ENCODE results near the gene SLC15A4.
"Not testable (repeated sequence)": the region's sequence is repeated elsewhere in the genome, so short reads cannot be mapped to it uniquely, and the experiment has no call there.

SLC15A4 gene

DNA sequence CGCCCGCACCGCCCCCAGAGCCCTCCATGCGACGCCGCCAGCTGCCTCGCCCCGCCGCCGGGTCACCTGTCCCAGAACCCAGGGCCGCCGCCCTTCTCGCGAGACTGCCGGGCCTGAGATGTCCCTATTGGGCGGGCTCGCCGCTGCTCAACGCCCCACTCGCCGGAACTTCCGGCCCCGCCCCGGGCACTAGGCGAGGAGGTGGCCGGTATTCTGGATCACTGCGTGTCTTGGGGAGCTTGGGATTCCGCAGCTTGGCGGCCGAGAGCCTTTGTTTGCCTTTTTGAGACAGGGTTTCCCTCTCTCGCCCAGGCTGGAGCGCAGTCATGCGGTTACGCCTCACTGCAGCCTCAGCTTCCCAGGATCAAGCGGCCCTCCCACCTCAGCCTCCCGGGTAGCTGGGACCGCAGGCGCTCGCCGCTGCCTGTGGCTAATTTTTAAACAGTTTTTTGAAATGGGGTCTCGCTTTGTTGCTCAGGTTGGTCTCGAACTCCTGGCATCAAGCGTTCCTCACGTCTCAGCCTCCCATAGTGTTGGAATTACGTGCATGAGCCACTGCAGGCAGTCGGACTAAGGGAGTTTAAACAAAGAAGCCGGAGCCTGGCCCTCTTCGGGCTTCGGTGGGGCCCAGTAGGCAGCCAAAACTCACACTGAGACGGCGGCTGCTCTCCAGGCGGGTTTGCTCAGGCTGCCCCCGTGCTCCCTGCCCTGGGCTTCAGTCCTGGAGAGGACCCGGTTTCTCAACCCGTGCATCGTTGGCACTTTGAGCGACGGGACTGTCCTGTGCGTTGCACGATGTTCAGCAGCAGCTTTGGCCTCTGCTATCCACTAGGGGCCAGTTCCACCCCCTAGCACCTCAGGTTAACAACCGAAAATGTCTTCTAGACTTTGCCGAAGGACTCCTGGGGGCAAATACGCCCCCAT is at the start of gene SLC15A4:
SLC15A4 (minus strand) TSS at position 43 of the 924 bp plus-strand sequence; CDS start at position 28, 15 bp downstream.
- peak; percentile 89 to 95 for DNase-seq

DNA sequence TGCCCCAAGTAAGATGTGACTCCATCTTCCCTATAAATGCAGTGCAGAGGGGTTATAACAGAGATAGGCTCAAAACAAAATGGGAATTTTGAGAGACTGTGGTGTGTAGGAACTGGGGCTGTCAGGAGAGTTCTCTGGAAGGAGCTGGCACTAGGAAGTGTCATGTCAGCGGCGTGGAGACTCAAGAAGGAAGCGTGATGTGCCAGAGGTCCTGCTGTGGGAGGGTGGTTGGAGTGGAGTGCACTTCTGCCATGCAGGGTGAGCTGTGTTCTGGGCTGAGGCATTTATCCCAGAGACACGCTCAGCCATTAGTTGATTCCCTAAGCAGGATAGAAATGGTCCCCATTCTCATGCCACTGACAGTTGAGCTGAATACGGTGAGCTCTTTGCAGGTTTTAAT is 48.5 kb upstream of the SLC15A4 start:
- DNase-seq, result no peak

DNA sequence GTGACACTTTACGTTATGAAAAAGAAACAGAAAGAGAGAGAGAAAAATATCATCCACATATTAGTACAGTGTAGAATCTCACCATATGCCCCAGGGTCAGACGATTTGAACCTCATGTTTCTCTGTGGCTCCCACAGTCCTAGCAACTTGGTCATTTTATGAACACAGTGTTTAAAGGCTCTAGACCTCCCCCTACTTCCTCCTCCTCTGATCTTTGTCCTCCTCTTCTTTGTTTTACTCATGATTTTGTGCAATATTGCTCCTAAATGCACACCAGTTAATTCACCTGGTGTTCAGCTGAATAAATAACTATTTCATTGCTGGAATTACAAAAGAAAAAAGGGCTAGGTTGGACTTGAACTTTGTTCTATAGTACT is 47.7 kb upstream of the SLC15A4 start:
- DNase-seq, result no peak

DNA sequence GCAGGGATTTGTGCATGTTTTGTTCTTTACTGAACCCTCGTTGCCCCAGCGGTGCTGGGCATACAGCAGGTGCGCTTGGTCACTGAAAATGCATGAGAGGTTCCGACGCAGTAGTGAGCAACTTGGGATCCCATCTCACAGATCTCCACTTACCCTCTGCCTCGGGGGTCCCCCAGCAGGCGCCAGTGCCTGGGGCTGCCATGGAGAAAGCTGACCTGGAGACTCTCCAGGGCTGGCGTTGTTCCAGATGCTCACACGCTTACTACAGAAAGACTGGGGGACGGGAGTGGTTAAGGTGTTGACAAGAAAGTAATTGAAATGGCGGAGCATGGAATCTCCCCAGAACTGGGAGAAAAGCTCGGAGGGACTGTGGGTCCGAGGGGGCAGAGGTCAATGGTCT is 43.7 kb upstream of the SLC15A4 start:
- no peak for DNase-seq

DNA sequence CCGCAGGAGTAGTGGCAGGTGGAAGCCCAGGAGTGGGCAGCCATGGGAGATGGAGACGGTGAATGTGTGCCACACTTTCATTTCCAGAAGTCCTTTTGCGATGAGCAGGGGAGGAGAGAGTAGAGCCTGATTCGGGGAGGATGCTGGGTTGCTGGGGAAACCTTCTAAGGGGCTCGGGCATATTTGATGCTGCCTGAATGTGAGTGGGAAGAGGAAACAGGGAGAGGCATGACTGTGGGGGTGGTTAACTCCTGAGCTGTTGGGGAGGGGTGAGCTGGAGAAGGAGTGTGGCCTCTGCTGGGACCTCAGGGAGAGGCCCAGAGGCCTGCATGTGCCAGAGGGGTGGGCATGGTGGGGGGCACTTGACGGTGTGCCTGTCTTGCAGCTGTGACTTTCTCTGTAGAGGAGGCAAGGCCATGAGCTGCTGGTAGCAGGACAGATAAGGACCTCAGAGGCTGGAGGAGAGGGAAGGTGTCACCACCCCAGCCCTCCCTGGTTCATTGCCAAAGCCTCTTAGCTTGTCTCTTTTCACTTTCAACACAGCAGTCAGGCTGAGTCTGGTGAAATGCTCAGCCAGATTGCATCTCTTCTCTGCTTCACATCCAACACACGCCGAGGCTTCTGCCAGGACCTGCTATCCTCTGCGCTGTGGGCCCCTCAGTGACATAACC is 40.9 kb upstream of the SLC15A4 start:
- DNase-seq, result no peak

DNA sequence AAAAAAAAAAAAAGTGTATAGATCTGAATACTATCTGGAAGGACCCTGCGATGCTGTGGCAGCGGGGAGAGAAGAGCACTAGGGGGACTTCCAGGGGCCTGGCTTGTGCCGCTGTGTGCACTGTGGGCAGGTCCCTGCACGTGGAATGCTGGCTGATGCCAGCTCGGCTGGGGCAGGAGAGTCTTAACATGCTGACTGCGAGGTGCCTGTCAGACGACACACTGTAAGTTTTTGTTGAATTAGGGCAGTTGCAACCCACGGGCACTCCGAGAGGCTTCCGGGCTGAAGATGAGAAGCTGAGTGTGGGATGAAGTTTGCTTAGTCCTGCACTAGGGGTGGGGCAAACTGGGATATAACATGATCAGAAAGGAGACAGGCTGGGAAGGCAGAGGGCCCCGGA is 40.2 kb upstream of the SLC15A4 start:
- no peak for DNase-seq

DNA sequence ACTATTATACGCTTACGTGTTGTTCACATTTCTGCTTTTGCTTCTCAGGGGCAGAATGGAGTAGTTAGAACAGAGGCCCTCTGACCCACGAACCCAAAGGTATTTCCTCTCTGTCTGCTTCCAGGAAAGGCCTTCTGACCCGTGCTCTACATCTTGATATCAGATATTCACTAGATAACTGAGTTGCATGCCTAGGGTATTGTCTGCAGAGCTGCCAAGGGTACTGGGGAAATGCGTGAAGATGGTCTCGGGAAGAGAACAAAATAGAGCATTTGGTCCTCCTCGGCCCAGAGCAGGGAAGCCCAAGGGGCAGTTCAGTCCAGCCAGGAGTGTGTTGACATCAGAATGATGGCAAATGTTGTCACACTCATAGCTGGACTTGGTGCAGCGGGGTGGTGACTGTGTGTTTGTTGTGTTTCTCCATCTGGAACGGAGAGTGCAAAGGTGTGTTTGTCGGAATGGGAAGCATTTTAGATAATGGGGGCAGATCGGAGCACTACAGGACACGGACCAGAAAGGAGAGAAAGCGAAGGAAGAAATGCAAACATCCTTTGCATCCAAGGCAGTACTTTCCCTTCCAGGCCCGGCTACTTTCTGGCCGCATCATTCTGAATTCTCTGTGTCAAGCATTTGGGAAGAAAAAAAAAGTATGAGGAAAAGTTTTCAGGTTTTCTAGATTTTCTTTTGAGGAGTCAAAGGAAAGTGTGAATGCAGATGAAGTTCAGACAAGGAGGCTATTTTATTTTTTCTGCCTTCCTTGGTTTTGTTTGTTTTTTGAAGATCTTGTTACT is 37.7 kb upstream of the SLC15A4 start:
- DNase-seq, result no peak

DNA sequence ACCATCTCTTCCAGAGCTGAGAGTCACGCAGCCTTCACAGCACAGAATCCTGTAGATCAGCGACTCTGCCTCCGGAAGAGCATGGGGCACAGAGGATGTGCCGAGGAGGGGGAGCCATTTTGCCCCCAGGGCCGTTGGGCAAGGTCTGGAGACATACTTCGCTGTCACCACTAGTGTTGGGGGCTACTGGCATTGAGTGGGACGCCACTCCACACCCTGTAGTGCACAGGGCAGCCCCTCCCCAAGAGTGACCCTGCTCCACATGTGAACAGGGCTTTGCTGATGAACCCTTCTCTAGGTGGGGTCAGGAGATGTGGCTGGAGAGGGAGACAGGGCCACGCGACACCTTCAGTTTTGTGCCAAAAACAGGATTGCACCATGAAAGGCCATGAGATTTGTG is 35.6 kb upstream of the SLC15A4 start:
- DNase-seq, result no peak

DNA sequence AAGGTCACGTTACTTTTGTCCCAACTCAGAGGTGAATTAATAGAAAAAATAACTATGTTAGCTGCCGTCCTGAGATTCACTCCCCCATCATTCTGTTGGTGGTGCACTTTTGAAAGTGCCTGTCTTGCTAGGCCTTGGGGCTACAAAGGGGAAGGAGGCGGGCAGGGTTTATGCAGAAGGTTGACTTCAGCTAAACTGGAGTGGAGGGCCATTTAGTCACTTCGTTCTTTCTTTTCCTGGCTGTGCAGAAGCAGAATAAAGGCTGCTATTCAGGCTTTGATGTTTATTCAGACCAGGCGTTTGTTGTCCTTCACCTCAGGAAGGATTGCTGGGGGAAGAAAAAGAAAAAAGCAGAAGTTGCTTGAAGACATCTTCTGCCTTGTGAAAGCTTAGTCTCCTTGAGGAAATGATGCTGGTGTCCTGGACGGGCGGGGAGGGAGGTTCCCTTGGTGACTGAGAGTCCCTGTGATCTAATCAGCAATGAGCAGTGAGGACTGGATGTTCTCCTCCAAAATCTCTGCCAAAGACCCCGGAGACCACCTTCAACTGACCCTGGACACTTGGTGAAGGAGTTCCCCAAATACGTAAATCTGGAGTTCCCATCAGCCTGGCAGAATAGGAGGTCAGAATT is 33.5 kb upstream of the SLC15A4 start:
- DNase-seq, result no peak

DNA sequence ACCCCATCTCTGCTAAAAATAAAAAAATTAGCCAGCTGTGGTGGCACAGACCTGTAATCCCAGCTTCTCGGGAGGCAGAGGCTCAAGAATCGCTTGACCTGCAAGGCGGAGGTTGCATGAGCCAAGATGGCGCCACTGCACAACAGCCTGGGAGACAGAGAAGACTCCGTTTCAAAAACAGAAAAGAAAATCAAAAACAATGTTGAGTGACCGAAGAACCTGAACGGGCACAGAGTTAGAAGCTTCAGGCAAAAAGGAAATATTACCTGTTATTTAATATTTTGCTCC is 33.0 kb upstream of the SLC15A4 start:
- no peak for DNase-seq

DNA sequence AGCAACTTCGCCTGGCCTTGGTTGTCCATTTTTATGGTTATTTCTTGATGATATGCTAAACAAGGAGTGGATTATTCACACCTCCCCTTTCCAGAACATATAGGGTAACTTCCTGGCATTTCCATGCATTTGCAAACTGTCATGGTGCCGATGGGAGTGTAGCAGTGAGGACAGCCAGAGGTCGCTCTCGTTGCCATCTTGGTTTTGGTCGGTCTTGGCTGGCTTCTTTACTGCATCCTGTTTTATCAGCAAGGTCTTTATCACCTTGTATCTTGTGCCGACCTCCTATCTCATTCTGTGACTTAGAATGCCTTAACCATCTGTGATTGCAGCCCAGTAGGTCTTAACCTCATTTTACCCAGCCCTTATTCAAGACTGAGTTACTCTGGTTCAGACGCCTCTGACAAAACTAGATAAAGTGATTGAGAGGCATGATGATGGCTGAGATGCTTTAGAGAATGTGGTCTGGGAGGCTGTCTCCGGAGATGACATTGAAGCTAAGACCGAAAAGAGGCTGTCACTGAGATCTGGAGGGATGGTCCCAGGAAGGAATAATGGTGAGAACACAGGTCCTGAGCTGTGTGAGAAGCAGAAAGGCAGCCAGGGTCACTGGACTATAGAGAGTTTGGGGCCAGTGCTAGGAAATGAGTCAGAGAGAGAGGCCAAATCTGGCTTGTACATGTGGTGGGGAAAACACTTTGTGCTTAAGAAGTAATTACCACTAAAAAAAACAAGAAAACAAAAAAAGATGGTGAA is 32.5 kb upstream of the SLC15A4 start:
- no peak for DNase-seq

DNA sequence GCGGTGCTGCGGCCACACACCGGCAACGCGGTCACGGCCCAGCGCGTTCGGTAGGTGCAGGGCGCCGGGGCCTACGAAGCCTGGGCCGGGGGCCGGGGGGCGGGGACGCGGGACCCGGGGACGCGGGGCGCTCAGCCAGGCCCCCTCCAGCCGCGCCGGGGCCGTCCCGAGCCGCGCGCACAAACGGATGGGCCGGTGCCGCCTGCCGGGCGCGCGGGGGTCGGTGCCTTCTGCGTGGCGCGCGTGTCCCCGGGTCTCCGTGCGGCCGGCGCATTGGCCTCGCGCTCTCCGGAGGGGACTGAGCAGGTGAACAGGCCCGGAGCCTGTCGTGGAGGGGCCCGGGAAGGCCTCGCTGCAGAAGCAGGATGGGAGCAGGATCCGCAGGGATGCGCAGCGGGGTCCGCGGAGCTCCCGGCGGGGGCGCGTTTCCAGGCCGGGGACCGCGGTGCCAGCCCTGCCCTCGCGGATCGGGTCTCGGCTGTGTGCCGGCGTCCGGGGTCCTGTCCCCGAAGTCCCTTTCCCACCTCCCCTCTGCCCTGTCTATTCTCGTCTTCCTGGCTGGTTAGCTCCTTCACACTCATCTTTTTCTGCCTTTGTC is 29.9 kb upstream of the SLC15A4 start:
- DNase-seq, result no peak

DNA sequence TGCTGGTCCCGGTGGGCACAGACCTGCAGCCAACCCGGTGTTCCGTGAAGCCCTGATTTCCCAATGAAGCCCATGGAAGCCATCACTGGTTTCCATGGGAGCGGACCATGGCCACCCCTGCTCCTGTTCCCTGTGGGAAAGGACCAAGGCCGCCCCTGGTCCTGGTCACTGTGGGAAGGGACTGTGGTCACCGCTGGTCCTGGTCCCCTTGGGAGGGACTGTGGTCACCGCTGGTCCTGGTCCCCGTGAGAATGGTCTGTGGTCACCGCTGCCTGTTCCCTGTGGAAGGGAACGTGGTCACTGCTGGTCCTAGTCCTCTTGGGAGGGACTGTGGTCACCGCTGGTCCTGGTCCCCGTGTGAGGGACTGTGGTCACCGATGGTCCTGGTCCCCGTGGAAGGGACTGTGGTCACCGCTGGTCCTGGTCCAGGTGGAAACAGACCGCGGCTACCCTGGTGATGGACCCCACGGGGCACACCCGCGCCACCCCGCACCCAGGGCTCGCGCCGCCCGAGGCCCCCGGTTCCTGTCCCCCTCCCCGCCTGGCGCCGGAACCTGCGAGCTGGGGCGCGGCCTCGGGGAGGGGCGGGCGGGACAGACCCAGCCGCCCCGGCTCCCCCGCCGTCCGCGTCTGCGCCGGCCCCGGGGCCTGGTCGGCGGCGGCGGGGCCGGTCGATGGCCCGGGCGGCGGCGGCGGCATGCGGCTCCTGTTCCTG is 29.3 kb upstream of the SLC15A4 start, which contains the start of gene GLT1D1:
GLT1D1 (plus strand) TSS at position 594 of the 715 bp plus-strand sequence; CDS start at position 698, 104 bp downstream.
- no peak for DNase-seq

DNA sequence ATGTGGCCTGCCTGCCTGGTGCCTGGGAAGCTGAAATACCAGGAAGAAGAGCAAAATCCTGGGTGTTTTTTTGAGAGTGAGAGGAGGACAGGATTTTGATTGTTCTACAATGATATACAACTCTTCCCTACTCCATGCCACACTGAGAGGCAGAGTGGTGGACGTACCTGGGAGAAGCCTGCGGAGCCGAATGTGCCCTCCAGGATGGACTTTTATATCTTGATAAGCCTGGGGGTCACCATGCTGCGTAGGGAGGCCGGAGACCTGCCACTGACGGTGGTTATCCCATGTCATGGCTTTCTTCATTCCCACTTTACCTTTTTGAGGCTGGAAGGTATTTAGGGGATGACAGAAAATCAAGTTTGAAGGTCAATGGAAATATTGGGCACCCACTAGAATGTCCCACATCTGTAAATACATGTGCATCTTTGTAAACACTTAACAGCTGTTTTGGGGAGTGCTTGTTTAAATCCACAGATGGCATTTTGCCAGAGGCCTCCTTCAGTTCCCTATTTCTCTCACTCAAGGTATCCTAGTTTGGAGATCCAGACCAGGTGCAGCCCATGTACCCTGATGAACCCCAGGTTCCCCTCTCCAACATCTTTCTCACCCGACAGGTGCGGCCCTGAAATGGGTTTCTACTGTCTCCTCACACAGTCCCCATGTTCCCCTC is 28.4 kb upstream of the SLC15A4 start:
- no peak for DNase-seq

DNA sequence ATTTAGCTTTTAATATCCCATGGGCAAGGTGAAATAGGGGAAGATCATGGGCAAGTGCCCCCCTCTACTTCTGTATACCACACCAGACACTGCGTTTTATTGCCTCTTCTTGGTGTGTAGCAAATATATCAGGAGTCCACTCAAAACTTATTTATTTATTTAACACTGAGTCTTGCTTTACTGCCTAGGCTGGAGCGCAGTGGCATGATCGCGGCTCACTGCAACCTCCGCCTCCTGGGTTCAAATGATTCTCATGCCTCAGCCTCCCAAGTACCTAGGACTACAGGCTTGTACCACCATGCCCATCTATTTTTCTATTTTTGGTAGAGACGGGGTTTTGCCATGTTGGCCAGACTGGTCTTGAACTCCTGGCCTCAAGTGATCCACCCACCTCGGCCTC is 27.7 kb upstream of the SLC15A4 start:
- DNase-seq, result not testable (repeated sequence)

DNA sequence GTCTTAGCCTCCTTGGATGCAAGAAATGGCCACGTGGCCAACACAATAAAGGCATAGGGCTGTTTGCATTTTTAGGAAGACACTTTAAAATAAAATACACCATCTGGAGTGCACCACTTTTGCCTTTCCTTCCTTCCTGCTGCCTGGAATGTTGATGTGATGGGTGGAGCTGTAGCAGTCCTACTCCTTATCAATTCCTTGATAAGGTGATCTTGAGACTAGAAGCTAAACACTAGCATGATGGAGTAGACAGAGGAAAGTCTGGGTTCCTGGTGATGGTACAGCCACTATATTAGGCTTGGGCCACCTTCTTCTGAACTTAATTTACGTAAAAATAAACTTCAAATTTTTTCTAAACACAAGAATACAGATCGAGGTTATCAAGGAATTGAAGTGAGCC is 26.6 kb upstream of the SLC15A4 start:
- DNase-seq, result no peak

DNA sequence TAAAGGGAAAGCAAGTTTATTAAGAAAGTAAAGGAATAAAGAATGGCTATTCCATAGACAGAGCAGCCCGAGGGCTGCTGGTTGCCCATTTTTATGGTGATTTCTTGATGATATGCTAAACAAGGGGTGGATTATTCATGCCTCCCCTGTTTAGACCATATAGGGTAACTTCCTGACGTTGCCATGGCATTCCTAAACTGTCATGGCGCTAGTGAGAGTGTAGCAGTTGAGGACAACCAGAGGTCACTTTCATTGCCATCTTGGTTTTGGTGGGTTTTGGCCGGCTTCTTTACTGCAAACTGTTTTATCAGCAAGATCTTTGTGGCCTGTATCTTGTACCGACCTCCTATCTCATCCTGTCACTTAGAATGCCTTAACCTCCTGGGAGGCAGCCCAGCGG is 26.0 kb upstream of the SLC15A4 start:
- not testable (repeated sequence) for DNase-seq

DNA sequence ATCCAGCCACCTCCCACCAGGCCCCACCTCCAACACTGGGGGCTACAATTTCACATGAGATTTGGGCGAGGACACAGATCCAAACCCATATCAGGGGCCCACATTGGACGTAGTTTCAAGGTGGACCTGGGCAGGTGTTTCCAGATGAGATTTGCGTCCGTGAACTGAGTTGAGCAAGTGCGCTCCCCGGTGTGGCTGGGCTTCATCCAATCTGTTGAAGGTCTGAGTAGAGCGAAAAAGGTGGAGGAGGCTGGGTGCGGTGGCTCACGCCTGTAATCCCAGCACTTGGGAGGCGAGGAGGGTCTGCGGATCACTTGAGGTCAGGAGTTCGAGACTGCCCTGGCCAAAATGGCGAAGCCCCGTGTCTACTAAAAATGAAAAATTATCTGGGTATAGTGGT is 24.6 kb upstream of the SLC15A4 start:
- DNase-seq, result no peak

DNA sequence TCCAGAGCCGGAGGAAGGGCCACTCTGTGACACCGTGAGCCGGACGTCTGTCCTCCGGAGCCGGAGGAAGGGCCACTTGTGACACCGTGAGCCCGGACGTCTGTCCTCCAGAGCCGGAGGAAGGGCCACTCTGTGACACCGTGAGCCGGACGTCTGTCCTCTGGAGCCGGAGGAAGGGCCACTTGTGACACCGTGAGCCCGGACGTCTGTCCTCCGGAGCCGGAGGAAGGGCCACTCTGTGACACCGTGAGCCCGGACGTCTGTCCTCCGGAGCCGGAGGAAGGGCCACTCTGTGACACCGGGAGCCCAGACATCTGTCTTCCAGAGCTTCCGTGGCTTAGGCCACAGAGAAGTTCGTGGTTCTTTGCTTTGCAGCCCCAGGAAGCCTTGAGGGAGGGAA is 22.9 kb upstream of the SLC15A4 start:
- DNase-seq, result not testable (repeated sequence)

DNA sequence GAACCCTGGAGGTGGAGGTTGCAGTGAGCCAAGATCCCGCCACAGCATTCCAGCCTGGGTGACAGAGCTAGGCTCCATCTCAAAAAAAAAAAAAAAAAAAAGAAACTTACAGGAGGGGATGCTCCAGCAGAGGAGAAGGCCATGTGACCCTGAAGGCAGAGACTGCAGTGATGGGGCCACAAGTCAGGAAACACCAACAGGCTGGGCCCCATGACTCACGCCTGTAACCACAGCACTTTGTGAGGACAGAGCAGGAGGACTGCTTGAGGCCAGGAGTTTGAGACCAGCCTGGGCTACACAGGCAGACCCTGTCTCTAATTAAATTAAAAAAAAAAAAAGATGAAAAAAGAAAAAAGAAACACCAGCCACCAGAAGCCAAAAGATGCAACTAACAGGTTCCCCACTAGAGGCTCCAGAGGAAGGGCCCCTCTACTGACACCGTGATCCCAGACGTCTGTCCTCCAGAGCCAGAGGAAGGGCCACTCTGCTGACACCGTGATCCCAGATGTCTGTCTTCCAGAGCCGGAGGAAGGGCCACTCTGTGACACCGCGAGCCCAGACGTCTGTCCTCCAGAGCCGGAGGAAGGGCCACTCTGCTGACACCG is 20.4 kb upstream of the SLC15A4 start:
- peak in 1 of 2 experiments; percentile 17 for DNase-seq

All from SHP77 (cell line).